Thymus (tissue), 11 donors: ENCODE results near the gene ABTB1. TPM values are rescaled to one million over a fixed set of nuclear protein-coding genes. Genes with fewer than 3 reads are reported as not detected.

Experiments
- DNase-seq, 9 donors: peaks; one replicate each; pipeline ENCODE4 v3.0.0-alpha.2; 2013; ENCODE audit warnings: low spot score in 9 of 9, low read depth in 6 of 9, missing footprints in 1 of 9
- H3K27ac ChIP-seq, 2 donors: one replicate each; pipeline ENCODE4 v1.5.1; 2013; ENCODE audit warnings: control low read depth in 1 of 2, low read depth in 1 of 2, low read length in 1 of 2, mild to moderate bottlenecking in 1 of 2, moderate library complexity in 1 of 2
- H3K27me3 ChIP-seq, 2 donors: one replicate each; pipeline ENCODE4 v1.5.1; 2013; ENCODE audit warnings: low read length in 1 of 2; ENCODE audit not compliant: control insufficient read depth in 2 of 2, insufficient read depth in 1 of 2
- H3K36me3 ChIP-seq, 2 donors: one replicate each; pipeline ENCODE4 v1.5.1; 2013; ENCODE audit warnings: low read length in 1 of 2, mild to moderate bottlenecking in 1 of 2, moderate library complexity in 1 of 2; ENCODE audit not compliant: control insufficient read depth in 2 of 2, insufficient read depth in 2 of 2
- H3K4me1 ChIP-seq, 2 donors: one replicate each; pipeline ENCODE4 v1.5.1; 2013; ENCODE audit warnings: low read length in 2 of 2; ENCODE audit not compliant: control insufficient read depth in 2 of 2, insufficient read depth in 2 of 2
- H3K4me3 ChIP-seq, 2 donors: one replicate each; pipeline ENCODE4 v1.5.1; 2013; ENCODE audit warnings: low read length in 2 of 2, control low read depth in 1 of 2, mild to moderate bottlenecking in 1 of 2
- H3K9me3 ChIP-seq, 2 donors: one replicate each; pipeline ENCODE4 v1.5.1; 2013; ENCODE audit warnings: low read length in 1 of 2, mild to moderate bottlenecking in 1 of 2; ENCODE audit not compliant: control insufficient read depth in 2 of 2, insufficient read depth in 1 of 2
- WGBS: extraction: QIAGEN DNeasy Blood & Tissue Kit; methylation state at CpG from one replicate; pipeline ENCODE4 v1.1.7; 2013; 5-methylcytosine and 5-hydroxymethylcytosine counted together
- polyA plus RNA-seq: library from polyadenylated mRNA; stranded (reverse); fragments of 200-250 nt; gene quantifications from one replicate; pipeline ENCODE4 v1.2.3, GENCODE V29; 2013
- total RNA-seq: library from RNA; stranded (reverse); fragments of 120-200 nt; gene quantifications from one replicate; pipeline ENCODE4 v1.2.4, GENCODE V29; 2013
- donor health status: healthy.

ABTB1 gene
- total and polyA plus RNA-seq, 2 donors, result 7.6 to 130 TPM

- Histone ChIP-seq H3K4me3 (no peak overlapping the region), H3K36me3 (no peaks in the 10 kb centered on the region), H3K4me1 (peaks cover 0 to 8% of the 10 kb centered on the region in 2 donors), H3K9me3 (no peaks in the 10 kb centered on the region), H3K27ac (no peak overlapping the region), H3K27me3 (no peaks in the 10 kb centered on the region)
- no peak for DNase-seq
- whole genome bisulfite sequencing, result 97% methylated on average over 6 of the region's 6 CpGs
These were observed 43.6 kb downstream of the ABTB1 start for GRCh38 chr3:127716384-127716783.

- H3K4me3 ChIP-seq, result no peak overlapping the region
- DNase-seq, result no peak
- H3K36me3 ChIP-seq, result no peaks in the 10 kb centered on the region
- peaks cover under 1 to 15% of the 10 kb centered on the region in 2 donors for H3K4me1 ChIP-seq
- WGBS, result 93% methylated on average over 14 of the region's 14 CpGs
- H3K27me3 ChIP-seq, result no peaks in the 10 kb centered on the region
- H3K9me3 ChIP-seq, result no peaks in the 10 kb centered on the region
- no peak overlapping the region for H3K27ac ChIP-seq
These were observed 44.8 kb downstream of the ABTB1 start for GRCh38 chr3:127717357-127718244.

- no peak overlapping the region for H3K27ac ChIP-seq
- peaks cover 6 to 23% of the 10 kb centered on the region in 2 donors for H3K4me1 ChIP-seq
- WGBS, result 94% methylated on average over 7 of the region's 7 CpGs
These were observed 45.6 kb downstream of the ABTB1 start for GRCh38 chr3:127718245-127718915.

DNA sequence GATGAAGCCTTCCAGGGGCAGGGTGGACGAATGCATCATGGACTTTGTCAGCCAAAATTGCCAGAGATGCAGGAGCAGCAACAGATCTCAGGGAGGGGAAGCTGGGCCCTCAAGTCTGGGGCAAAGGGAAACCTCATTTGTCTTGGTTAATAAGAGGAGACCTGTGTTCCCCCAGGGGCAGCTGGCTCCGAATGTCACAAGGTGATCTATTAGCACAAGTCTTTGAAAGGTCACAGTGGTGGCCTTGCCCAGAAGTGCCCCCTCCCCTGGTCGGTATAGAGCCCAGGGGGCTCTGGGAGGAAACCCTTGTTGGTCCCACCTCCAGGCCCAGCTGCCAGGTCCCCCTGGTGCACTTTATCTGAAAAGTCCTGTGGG is 46.2 kb downstream of the ABTB1 start:
- H3K27ac ChIP-seq, result no peak overlapping the region
- H3K9me3 ChIP-seq, result no peaks in the 10 kb centered on the region
- WGBS, result 90% methylated on average over 3 of the region's 3 CpGs
- H3K4me1 ChIP-seq, result peaks cover 6 to 20% of the 10 kb centered on the region in 2 donors
- no peak for DNase-seq
- no peaks in the 10 kb centered on the region for H3K27me3 ChIP-seq
- H3K36me3 ChIP-seq, result no peaks in the 10 kb centered on the region
- no peak overlapping the region for H3K4me3 ChIP-seq

More at GRCh38 chr3:127718245-127718915, 45.6 kb downstream of the ABTB1 start:
- H3K27me3 ChIP-seq, result no peaks in the 10 kb centered on the region
- H3K9me3 ChIP-seq, result no peaks in the 10 kb centered on the region
- no peak for DNase-seq
- H3K4me3 ChIP-seq, result no peak overlapping the region
- no peaks in the 10 kb centered on the region for H3K36me3 ChIP-seq

DNA sequence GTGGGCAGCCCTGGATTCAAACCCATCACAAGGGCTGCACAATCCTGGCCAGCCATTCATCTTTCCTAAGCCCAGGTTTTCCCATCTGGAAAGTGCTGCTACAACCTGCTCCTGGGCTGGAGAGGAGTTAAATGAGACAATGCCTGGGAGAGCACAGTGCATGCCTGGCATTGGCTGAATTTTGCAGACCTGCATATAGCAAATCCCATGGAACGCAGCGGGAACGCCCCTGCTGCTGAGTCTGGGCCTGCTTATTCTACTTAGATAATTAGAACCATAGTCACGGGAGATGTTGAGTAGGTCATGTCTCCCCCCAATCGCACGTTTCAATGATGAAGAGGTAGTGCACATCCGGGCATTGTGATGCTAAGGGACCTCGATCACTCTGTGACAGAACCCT is 46.6 kb downstream of the ABTB1 start:
- Histone ChIP-seq H3K4me3 (no peak overlapping the region), H3K9me3 (no peaks in the 10 kb centered on the region), H3K4me1 (peaks cover 6 to 17% of the 10 kb centered on the region in 2 donors), H3K27ac (no peak overlapping the region), H3K36me3 (no peaks in the 10 kb centered on the region), H3K27me3 (no peaks in the 10 kb centered on the region)
- no peak for DNase-seq
- 96% methylated on average over 8 of the region's 8 CpGs for WGBS

DNA sequence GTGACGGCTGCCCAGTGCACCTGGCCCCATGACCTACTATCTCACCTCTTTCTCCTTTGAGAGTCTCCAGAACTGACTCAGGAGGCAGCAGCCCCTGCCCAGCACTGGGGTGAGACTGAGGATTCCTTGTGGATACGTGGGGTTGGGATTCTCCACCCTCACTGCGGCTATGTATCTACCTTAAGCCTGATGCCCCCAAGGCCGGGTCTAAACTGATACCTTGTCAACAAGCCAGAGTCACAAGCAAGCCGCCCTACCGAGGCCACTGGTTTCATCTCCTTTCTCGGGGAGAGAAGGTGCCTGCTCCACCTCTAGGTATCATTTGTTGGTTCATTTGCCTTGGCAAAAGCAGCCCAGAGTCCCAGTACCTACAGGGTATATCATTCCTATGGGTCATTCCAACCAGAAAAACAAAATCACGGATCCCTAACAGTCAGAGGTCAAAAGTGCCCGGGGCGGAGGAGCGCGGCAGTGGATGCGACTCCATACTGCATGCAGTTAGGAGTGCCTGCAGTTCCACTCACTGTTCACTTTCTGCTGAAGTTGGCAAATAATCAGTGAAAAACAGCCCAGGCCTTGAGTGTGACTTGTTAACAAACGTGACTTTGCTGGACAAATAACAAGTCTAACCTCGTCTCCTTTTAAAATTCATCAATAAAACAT is 47.5 kb downstream of the ABTB1 start:
- no peak for DNase-seq
- H3K4me1 ChIP-seq, result peaks cover 6 to 17% of the 10 kb centered on the region in 2 donors
- 97% methylated on average over 15 of the region's 15 CpGs for WGBS
- no peaks in the 10 kb centered on the region for H3K9me3 ChIP-seq
- H3K27ac ChIP-seq, result no peak overlapping the region
- no peak overlapping the region for H3K4me3 ChIP-seq
- H3K36me3 ChIP-seq, result no peaks in the 10 kb centered on the region
- H3K27me3 ChIP-seq, result no peaks in the 10 kb centered on the region

GRCh38 chr3:127720985-127721935 is 48.5 kb downstream of the ABTB1 start:
- no peak overlapping the region for H3K4me3 ChIP-seq
- H3K27ac ChIP-seq, result no peak overlapping the region
- H3K4me1 ChIP-seq, result peaks cover 6 to 17% of the 10 kb centered on the region in 2 donors
- 98% methylated on average over 17 of the region's 17 CpGs for WGBS
- no peak for DNase-seq
- H3K9me3 ChIP-seq, result peaks cover 0 to 3% of the 10 kb centered on the region in 2 donors
- no peaks in the 10 kb centered on the region for H3K36me3 ChIP-seq
- H3K27me3 ChIP-seq, result no peaks in the 10 kb centered on the region

GRCh38 chr3:127722091-127722784 is 49.5 kb downstream of the ABTB1 start:
- Histone ChIP-seq H3K36me3 (no peaks in the 10 kb centered on the region), H3K9me3 (peaks cover 0 to 3% of the 10 kb centered on the region in 2 donors), H3K4me1 (peaks cover 6 to 17% of the 10 kb centered on the region in 2 donors), H3K27ac (peak overlapping the region in 1 of 2 donors; percentile 32), H3K4me3 (no peak overlapping the region), H3K27me3 (no peaks in the 10 kb centered on the region)
- no peak for DNase-seq
- 95% methylated on average over 13 of the region's 13 CpGs for WGBS
